Measurements from ENCODE around the gene FGF12.

The FGF12 gene

GRCh38 chr3:192219926-192220325, 507.4 kb downstream of the FGF12 start:
- in situ Hi-C loops (cut with MboI; ENCODE audit: low sequenced_read_pairs) = no loop called here

- in situ Hi-C loops (cut with MboI; ENCODE audit: low sequenced_read_pairs) = no loop called here
These were observed 511.3 kb downstream of the FGF12 start for GRCh38 chr3:192216067-192216466.

DNA sequence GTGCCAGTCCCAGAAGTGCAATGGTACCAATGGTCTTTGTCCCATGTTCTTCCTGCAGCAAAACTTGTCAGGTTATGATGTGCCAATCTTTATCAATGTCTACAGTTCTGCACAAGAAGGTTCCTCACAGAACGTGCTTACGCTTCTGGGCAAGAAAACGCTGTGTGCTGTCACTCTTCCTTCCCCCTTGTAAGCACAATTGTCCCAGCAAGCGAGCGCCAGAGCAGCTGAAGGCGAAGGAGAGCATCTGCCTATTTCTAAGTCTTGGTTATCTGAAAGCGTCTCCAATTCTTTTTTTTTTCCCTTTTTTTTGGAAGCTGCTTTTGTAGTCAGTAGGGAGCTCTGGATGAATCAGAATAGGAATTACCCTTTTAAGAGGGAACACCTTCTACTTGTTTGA, 514.4 kb downstream of the FGF12 start:
- in situ Hi-C loops (cut with MboI; ENCODE audit: low sequenced_read_pairs) = no loop called here

GRCh38 chr3:192212335-192212734, 515.0 kb downstream of the FGF12 start:
- in situ Hi-C loops (cut with MboI; ENCODE audit: low sequenced_read_pairs) = no loop called here

DNA sequence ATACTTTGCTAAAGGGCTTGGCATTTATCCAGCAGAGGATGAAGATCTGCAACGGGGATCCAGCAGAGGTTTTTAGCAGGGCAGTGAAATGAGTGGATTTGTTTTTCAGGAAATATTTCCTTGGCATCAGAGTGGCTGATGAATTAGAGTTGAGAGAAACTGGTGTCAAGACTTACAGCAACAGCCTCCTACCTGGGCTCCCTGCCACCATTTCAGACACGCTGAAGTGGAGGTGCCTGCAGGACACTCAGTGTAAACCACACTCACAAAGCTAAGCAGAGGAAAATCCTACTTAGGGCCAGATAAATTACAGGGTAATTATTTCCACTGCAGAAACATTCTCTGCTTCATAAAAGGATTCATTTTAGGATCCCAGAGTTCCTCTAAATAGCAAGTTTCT, 519.7 kb downstream of the FGF12 start:
- in situ Hi-C loops (cut with MboI; ENCODE audit: low sequenced_read_pairs) = no loop called here

DNA sequence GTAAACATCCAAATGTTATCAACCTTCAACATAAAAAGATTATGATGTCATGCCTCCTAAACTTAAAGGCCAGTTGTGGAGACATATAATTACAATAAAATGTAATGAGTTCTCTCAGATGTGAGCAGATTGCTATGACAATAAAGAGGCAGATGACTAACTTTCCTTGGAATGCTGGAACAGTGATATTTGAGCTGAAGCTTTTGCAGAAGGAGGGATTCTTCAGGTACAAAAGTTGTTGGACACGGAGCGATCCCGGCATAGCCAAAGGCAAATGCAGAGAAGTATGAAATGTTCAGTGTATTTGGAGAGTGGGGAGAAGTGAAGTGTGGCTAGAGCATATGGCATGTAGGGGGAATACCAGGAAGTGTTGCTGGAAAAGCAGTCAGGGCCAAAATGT, 520.1 kb downstream of the FGF12 start:
- in situ Hi-C loops (cut with MboI; ENCODE audit: low sequenced_read_pairs) = no loop called here

GRCh38 chr3:192194085-192194484, 533.3 kb downstream of the FGF12 start:
- in situ Hi-C loops (cut with MboI; ENCODE audit: low sequenced_read_pairs) = no loop called here

DNA sequence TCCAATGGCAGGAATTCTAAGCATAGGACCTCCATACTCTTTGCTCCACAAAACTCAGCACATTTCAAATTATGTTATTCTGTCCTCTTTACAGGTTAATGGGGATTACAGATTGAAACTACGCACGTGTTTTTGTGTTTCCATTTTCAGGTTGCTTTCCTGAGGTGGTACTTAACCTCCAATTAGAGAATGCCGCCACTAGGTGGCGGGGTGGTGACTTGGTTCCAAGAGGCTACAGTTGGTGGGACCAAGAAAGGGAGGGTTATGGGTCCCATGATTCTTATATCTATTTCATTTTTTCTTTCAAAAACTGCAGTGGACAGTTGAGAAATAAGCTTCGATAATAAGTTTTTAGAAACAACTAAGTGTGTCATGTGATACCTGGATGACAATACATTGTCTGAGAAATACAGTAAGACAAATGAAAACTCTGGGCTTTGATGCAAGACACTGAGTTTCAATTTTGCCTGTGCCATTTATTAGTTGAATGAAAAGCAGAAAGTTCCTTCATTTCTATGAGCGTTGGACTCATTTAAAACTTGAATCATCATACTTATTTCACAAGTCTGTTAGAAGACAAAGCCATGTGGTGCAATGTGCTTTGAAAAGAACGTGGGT, 539.0 kb downstream of the FGF12 start:
- in situ Hi-C loops (cut with MboI; ENCODE audit: low sequenced_read_pairs) = no loop called here

DNA sequence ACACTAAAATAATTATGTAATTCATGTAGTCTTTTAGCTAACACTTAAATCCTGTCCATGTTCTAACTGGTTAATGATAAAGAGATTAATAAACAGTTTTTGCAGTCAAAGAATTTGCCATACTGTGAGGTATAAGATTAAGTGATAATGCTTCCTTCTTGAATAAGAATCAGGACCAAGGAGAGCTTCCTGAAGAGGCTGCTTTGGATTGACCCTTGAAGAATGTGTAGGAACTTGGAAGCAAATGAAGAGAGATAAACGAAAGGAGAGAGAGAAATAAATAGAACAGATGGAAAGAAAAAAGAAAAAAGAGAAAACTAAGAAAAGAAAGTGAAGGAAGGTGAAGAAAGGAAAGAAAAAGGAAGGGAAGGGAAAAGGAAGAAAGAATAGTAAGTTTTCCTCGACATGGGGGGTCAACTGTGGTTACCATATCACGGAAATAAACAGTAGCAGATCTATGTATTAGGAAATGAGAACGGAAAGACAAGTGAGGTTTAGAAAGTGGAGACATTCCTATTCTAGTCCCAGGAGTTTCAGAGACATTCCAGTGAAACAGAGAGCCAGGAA, 539.8 kb downstream of the FGF12 start:
- in situ Hi-C loops (cut with MboI; ENCODE audit: low sequenced_read_pairs) = no loop called here

- in situ Hi-C loops (cut with MboI; ENCODE audit: low sequenced_read_pairs) = no loop called here
These were observed 540.8 kb downstream of the FGF12 start for GRCh38 chr3:192186498-192186897.

- in situ Hi-C loops (cut with MboI; ENCODE audit: low sequenced_read_pairs) = no loop called here
These were observed 541.3 kb downstream of the FGF12 start for GRCh38 chr3:192186045-192186444.

DNA sequence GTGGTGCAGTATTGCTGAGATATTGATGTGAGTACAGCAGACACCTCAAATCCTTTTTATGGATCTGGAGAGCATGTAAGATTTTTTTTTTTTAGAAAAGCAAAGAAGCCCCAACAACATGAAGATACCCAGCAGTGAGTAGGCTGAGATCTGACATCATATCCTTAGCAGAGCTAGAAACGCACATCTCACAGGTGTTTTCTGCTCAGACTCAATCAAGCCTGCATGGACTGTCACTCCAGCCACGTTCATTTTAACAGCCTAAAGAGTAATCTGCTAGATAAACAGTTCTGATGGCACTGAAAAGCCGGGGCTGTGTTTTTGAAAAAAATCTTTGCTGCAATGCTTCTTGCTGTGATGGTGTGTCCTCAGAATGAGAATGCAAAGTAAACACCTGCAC, 544.2 kb downstream of the FGF12 start:
- in situ Hi-C loops (cut with MboI; ENCODE audit: low sequenced_read_pairs) = no loop called here

- in situ Hi-C loops (cut with MboI; ENCODE audit: low sequenced_read_pairs) = no loop called here
These were observed 546.2 kb downstream of the FGF12 start for GRCh38 chr3:192181151-192181550.

DNA sequence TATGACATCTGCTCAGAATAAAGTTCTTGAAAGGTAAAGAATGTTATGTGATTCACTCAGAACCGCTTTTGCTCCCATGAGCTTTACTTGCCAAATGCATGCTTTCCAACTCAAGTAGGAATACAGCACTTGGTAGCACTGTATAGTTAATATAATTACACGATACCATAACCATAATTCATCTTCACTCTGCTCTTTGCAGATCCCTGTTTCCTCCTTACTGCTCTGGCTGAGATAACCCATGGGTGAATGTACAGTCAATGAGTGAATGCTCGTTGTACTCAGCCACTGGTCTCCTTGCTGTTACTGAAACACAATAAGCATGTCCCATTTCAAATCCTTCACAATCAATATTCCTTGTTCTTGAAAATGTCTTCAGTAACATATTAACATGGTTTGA, 550.0 kb downstream of the FGF12 start:
- in situ Hi-C loops (cut with MboI; ENCODE audit: low sequenced_read_pairs) = no loop called here

- in situ Hi-C loops (cut with MboI; ENCODE audit: low sequenced_read_pairs) = no loop called here
These were observed 553.1 kb downstream of the FGF12 start for GRCh38 chr3:192174283-192174682.

- in situ Hi-C loops (cut with MboI; ENCODE audit: low sequenced_read_pairs) = no loop called here
These were observed 556.1 kb downstream of the FGF12 start for GRCh38 chr3:192171213-192171612.

- in situ Hi-C loops (cut with MboI; ENCODE audit: low sequenced_read_pairs) = no loop called here
These were observed 556.7 kb downstream of the FGF12 start for GRCh38 chr3:192170659-192171058.

- in situ Hi-C loops (cut with MboI; ENCODE audit: low sequenced_read_pairs) = no loop called here
These were observed 557.3 kb downstream of the FGF12 start for GRCh38 chr3:192170031-192170430.

GRCh38 chr3:192169332-192169915, 557.9 kb downstream of the FGF12 start:
- in situ Hi-C loops (cut with MboI; ENCODE audit: low sequenced_read_pairs) = no loop called here

DNA sequence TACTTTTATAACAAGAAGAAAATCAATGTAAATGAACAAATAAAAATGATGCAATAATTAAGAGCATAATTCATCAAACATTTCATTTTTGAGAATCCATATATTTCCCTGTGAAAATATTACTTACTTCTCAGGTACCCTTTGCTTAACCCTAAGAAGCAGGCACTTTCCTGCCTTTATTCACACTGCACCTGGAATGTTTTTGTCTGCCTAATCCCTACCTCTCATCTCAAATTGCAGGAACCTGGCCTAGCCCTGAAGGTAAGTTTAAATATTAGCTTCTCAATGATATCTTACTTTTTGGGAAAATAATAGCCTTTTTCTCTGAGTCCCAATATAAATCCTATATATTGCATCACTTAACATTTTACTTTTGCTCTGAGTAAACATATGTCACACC, 559.1 kb downstream of the FGF12 start:
- in situ Hi-C loops (cut with MboI; ENCODE audit: low sequenced_read_pairs) = no loop called here

GRCh38 chr3:192165552-192165951, 561.8 kb downstream of the FGF12 start:
- in situ Hi-C loops (cut with MboI; ENCODE audit: low sequenced_read_pairs) = no loop called here

DNA sequence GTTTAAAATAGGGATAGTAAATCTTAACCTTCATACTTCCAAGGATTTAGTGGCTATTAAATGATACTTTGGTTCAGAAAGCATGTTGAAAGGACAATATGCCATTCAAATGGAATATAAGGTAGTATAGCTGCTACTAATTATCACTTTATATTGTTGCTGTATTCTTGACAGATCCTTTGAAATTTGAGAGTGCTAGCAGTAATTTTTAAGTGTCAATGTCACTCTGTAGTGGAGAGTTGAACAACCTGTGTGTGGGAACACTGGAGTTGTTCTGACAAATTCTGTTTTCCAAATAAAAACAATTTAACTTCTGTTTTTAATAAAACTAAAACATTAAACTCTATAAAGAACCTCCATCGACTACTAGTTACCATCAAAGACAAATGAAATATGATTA, 565.7 kb downstream of the FGF12 start:
- in situ Hi-C loops (cut with MboI; ENCODE audit: low sequenced_read_pairs) = no loop called here

GRCh38 chr3:192156382-192156781, 571.0 kb downstream of the FGF12 start:
- in situ Hi-C loops (cut with MboI; ENCODE audit: low sequenced_read_pairs) = no loop called here
